ENCODE measurements around the gene ZNF263.

Gene ZNF263

DNA sequence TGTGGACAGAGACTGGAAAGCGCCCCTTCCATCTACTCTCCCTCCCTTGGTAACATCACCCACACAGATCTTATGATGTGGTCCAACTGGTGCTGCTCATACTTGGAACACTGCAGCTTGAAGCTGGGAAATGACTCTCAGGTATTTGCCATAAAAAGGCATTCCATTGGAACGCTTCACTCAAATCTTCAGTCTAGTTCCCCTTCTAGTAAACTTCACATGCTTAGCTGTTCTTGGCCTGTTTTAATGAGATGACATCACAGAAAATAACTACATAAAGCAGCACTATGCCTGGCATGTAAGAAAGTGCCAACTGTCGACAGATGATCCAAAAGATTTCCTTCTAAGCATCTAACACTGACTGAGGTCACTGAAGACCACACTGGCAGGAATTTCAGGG, 9.3 kb downstream of the ZNF263 start:
- Histone ChIP-seq H3K79me2 (ENCODE audit: insufficient read depth, low read depth) (peaks cover 20% of the 10 kb centered on the region), H3K36me3 (ENCODE audit: insufficient read depth) (peaks cover 31% of the 10 kb centered on the region), H3K4me3 (IDR thresholded peaks at IDR 0.05; ENCODE audit: insufficient read depth, low read depth, low read length) (no peak overlapping the region), H3K4me1 (ENCODE audit: low read depth, poor library complexity, severe bottlenecking) (no peaks in the 10 kb centered on the region), H2AFZ (ENCODE audit: low read depth) (no peak overlapping the region), H3K4me2 (no peak overlapping the region), H3K27ac (no peak overlapping the region), H4K20me1 (ENCODE audit: insufficient read depth) (no peaks in the 10 kb centered on the region), H3K27me3 (ENCODE audit: insufficient read depth, low read depth) (no peaks in the 10 kb centered on the region), H3K9ac (no peak overlapping the region)
- TF ChIP-seq, protein P1, sequence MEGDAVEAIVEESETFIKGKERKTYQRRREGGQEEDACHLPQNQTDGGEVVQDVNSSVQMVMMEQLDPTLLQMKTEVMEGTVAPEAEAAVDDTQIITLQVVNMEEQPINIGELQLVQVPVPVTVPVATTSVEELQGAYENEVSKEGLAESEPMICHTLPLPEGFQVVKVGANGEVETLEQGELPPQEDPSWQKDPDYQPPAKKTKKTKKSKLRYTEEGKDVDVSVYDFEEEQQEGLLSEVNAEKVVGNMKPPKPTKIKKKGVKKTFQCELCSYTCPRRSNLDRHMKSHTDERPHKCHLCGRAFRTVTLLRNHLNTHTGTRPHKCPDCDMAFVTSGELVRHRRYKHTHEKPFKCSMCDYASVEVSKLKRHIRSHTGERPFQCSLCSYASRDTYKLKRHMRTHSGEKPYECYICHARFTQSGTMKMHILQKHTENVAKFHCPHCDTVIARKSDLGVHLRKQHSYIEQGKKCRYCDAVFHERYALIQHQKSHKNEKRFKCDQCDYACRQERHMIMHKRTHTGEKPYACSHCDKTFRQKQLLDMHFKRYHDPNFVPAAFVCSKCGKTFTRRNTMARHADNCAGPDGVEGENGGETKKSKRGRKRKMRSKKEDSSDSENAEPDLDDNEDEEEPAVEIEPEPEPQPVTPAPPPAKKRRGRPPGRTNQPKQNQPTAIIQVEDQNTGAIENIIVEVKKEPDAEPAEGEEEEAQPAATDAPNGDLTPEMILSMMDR (conservative IDR thresholded peaks at IDR 0.05; ENCODE audit: low read depth, low read length), result no peak

DNA sequence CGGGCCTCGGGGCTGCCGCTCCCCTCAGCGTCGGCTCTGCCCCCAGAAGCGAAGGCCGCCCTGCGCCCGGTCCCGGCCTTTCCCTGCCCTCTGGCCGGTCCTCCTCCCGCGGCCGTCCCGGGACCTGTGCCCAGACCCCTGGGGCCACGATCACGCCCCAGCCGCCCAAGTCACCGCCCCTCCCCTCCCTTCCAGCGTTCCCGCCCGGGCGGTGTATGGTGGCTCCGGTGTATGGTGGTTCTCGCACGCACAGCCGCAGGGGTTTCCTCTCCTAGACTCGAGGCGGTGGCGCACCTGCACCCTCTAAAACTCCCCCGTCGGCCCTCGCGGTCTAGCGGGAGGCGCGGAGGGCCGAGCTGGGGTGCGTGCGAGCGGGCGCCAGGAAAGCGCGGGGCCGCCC, 11.9 kb downstream of the ZNF263 start:
- Histone ChIP-seq H3K27me3 (ENCODE audit: insufficient read depth, low read depth) (peaks cover 3% of the 10 kb centered on the region; the same call in 1 of the 2 replicates), H3K27ac (no peak overlapping the region), H2AFZ (ENCODE audit: low read depth) (no peak overlapping the region), H3K4me3 (IDR thresholded peaks at IDR 0.05; ENCODE audit: insufficient read depth, low read depth, low read length) (no peak overlapping the region), H3K9ac (no peak overlapping the region), H3K4me2 (no peak overlapping the region), H3K4me1 (ENCODE audit: low read depth, poor library complexity, severe bottlenecking) (no peaks in the 10 kb centered on the region), H3K36me3 (ENCODE audit: insufficient read depth) (peaks cover 17% of the 10 kb centered on the region; the same call in 1 of the 2 replicates), H4K20me1 (ENCODE audit: insufficient read depth) (no peaks in the 10 kb centered on the region), H3K79me2 (ENCODE audit: insufficient read depth, low read depth) (peaks cover under 1% of the 10 kb centered on the region; the same call in 1 of the 2 replicates)
- TF ChIP-seq, protein P1 (conservative IDR thresholded peaks at IDR 0.05; ENCODE audit: low read depth, low read length), result no peak

DNA sequence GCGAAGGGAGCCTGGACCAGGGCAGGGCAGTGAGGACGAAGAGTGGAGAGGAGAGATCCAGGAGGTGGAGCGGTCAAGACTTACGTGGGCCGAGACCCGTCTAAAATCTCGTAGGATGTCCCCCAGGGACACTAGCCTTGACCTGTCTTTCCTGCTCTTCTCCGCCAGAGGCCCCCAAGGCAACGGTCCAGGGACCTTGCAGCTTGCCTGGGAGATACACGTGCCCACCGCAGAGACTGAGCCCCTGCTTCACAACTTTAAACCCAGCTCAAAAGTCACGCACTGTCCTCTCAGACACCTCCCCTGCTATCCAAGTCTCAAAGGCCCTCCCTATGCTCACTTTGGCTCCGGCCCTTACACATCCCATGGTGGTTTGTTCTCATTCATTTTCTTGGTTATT, 12.5 kb downstream of the ZNF263 start:
- H3K4me3 ChIP-seq (IDR thresholded peaks at IDR 0.05; ENCODE audit: insufficient read depth, low read depth, low read length), result no peak overlapping the region
- H3K79me2 ChIP-seq (ENCODE audit: insufficient read depth, low read depth), result no peaks in the 10 kb centered on the region
- no peak overlapping the region for H3K9ac ChIP-seq
- no peak overlapping the region for H3K27ac ChIP-seq
- peaks cover 11% of the 10 kb centered on the region; the same call in 1 of the 2 replicates for H3K36me3 ChIP-seq (ENCODE audit: insufficient read depth)
- no peak overlapping the region for H2AFZ ChIP-seq (ENCODE audit: low read depth)
- TF ChIP-seq, protein P1 (conservative IDR thresholded peaks at IDR 0.05; ENCODE audit: low read depth, low read length), result no peak
- H3K27me3 ChIP-seq (ENCODE audit: insufficient read depth, low read depth), result peaks cover 3% of the 10 kb centered on the region; the same call in 1 of the 2 replicates
- no peak overlapping the region for H3K4me2 ChIP-seq
- no peaks in the 10 kb centered on the region for H3K4me1 ChIP-seq (ENCODE audit: low read depth, poor library complexity, severe bottlenecking)
- no peaks in the 10 kb centered on the region for H4K20me1 ChIP-seq (ENCODE audit: insufficient read depth)

DNA sequence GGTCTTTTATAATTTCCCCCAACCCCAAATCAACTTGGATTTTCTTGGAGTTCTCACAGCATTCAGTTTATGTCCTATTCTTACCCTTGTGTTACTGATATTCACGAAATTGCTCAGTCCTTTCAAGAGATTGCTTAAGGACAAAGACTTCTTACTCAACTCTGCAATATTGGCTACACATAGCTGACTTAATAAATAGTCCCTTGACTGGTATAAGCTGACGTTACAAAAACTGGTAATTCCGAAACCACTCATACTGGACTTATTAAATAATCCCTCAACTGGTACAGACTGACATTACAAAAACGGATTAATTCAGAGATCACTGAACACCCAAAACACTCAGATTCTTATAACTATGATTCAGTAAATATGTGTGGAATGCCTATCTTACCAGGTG, 21.1 kb downstream of the ZNF263 start:
- Histone ChIP-seq H3K4me3 (IDR thresholded peaks at IDR 0.05; ENCODE audit: insufficient read depth, low read depth, low read length) (peak overlapping the region; percentile 6), H3K79me2 (ENCODE audit: insufficient read depth, low read depth) (peaks cover 20% of the 10 kb centered on the region), H4K20me1 (ENCODE audit: insufficient read depth) (no peaks in the 10 kb centered on the region), H3K4me1 (ENCODE audit: low read depth, poor library complexity, severe bottlenecking) (peaks cover 9% of the 10 kb centered on the region), H3K4me2 (peak overlapping the region; percentile 50), H2AFZ (ENCODE audit: low read depth) (peak overlapping the region; percentile 79), H3K36me3 (ENCODE audit: insufficient read depth) (peaks cover 12% of the 10 kb centered on the region; the same call in 1 of the 2 replicates), H3K9ac (peak overlapping the region; percentile 74; the same call in 1 of the 2 replicates), H3K27me3 (ENCODE audit: insufficient read depth, low read depth) (no peaks in the 10 kb centered on the region), H3K27ac (peak overlapping the region; percentile 84)
- TF ChIP-seq, protein P1 (conservative IDR thresholded peaks at IDR 0.05; ENCODE audit: low read depth, low read length), result no peak
